GM12878 (cell line): ENCODE results near the gene NIFK. TPM values are rescaled to one million over a fixed set of nuclear protein-coding genes. Genes with fewer than 3 reads are reported as not detected.

Experiments
- ATF2 ChIP-seq: IDR thresholded peaks from 2 replicates; pipeline ENCODE4 v1.6.1; 2012; ENCODE audit warnings: low read length, inconsistent platforms
- ATF3 ChIP-seq: IDR thresholded peaks from 2 replicates; pipeline ENCODE4 v1.6.1; 2011; ENCODE audit warnings: low read depth, mild to moderate bottlenecking, low read length, moderate library complexity, borderline replicate concordance; ENCODE audit errors: extremely low read depth
- BHLHE40 ChIP-seq, 2 experiments: fragments of 450-650 bp in 1 of 2; IDR thresholded peaks; 2 replicates each; pipeline ENCODE4 v1.6.1; 2011 to 2017; ENCODE audit warnings: low read depth in 2 of 2, borderline replicate concordance in 1 of 2, improper control_type of control experiment in 1 of 2, low read length in 1 of 2, mild to moderate bottlenecking in 1 of 2
- BRCA1 ChIP-seq: IDR thresholded peaks from 2 replicates; pipeline ENCODE4 v1.6.1; 2011; ENCODE audit warnings: low read depth, low read length, improper control_type of control experiment
- CBX3 ChIP-seq: fragments of 200-600 bp; sonication (generic); IDR thresholded peaks from 2 replicates; pipeline ENCODE4 v1.6.1; 2016; ENCODE audit warnings: low read depth, borderline replicate concordance
- CBX5 ChIP-seq: sonication (generic); IDR thresholded peaks from 2 replicates; pipeline ENCODE4 v1.6.1; 2016; ENCODE audit warnings: low read depth, moderate library complexity, mild to moderate bottlenecking, inconsistent platforms
- CREB1 ChIP-seq: IDR thresholded peaks from 2 replicates; pipeline ENCODE4 v1.6.1; 2012; ENCODE audit warnings: low read depth, mild to moderate bottlenecking, inconsistent platforms
- CUX1 ChIP-seq: IDR thresholded peaks from 2 replicates; pipeline ENCODE4 v1.6.1; 2012; ENCODE audit warnings: improper control_type of control experiment, low read depth, low read length; ENCODE audit not compliant: insufficient replicate concordance
- ETV6 ChIP-seq, 2 experiments: fragments of 450-650 bp in 1 of 2; IDR thresholded peaks in 1 of 2; conservative IDR thresholded peaks in 1 of 2; 2 replicates each; pipeline ENCODE4 v1.6.1; 2014; ENCODE audit warnings: antibody characterized with exemption in 1 of 2, borderline replicate concordance in 1 of 2, low read depth in 1 of 2, mild to moderate bottlenecking in 1 of 2, moderate library complexity in 1 of 2
- FOXK2 ChIP-seq: fragments of 450-650 bp; IDR thresholded peaks from 2 replicates; pipeline ENCODE4 v1.6.1; 2017; ENCODE audit warnings: mild to moderate bottlenecking, moderate library complexity
- JUNB ChIP-seq: IDR thresholded peaks from 2 replicates; pipeline ENCODE4 v1.6.1; 2016; ENCODE audit warnings: antibody characterized with exemption, mild to moderate bottlenecking
- KDM1A ChIP-seq: fragments of 200-600 bp; sonication (generic); IDR thresholded peaks from 2 replicates; pipeline ENCODE4 v1.6.1; 2016; ENCODE audit warnings: borderline replicate concordance
- MYB ChIP-seq: fragments of 150-350 bp; IDR thresholded peaks from 2 replicates; pipeline ENCODE4 v1.6.1; 2014; ENCODE audit warnings: mild to moderate bottlenecking, low read depth, low read length, borderline replicate concordance
- POLR2AphosphoS2 ChIP-seq: IDR thresholded peaks from 2 replicates; pipeline ENCODE4 v1.6.1; 2011; ENCODE audit warnings: low read depth, mild to moderate bottlenecking, low read length, improper control_type of control experiment, moderate library complexity
- RB1 ChIP-seq: fragments of 450-650 bp; formaldehyde crosslinking; IDR thresholded peaks from 2 replicates; pipeline ENCODE4 v1.6.1; 2017; ENCODE audit warnings: mild to moderate bottlenecking, borderline replicate concordance
- RELB ChIP-seq: fragments of 450-650 bp; IDR thresholded peaks from 2 replicates; pipeline ENCODE4 v1.6.1; 2017; ENCODE audit warnings: low read depth, mild to moderate bottlenecking, moderate library complexity
- SREBF2 ChIP-seq: IDR thresholded peaks from 2 replicates; pipeline ENCODE4 v1.6.1; 2012; ENCODE audit warnings: mild to moderate bottlenecking, low read length
- SRF ChIP-seq, 2 experiments: IDR thresholded peaks; 2 replicates each; pipeline ENCODE4 v1.6.1; 2011; ENCODE audit warnings: low read depth in 2 of 2, low read length in 2 of 2, mild to moderate bottlenecking in 1 of 2, moderate library complexity in 1 of 2
- ZNF207 ChIP-seq: fragments of 450-650 bp; IDR thresholded peaks from 2 replicates; pipeline ENCODE4 v1.6.1; 2014; ENCODE audit warnings: antibody characterized with exemption, mild to moderate bottlenecking, borderline replicate concordance
- ZNF24 ChIP-seq: fragments of 450-650 bp; IDR thresholded peaks from 2 replicates; pipeline ENCODE4 v1.6.1; 2017; ENCODE audit warnings: antibody characterized with exemption, mild to moderate bottlenecking
- polyA plus RNA-seq, 11 experiments: library from polyadenylated mRNA; depleted of rRNA in 4 of 11; unstranded in 6 of 11; stranded (reverse) in 5 of 11; fragments of >200 nt; fragmentation: Nextera tagmentation in 4 of 11; fragmentation: Illumina TruSeq in 1 of 11; extraction: Ambion mirVana in 4 of 11; extraction: Trizol in 1 of 11; gene quantifications; 1 replicate in 1 of 11; 2 replicates in 10 of 11; pipeline versions ENCODE4 v1.2.1 to v1.2.3, GENCODE V29; 2011 to 2016; ENCODE audit warnings: inconsistent platforms in 2 of 11, missing spikeins in 2 of 11, low read depth in 1 of 11
- total RNA-seq, 4 experiments: library from RNA; depleted of rRNA in 3 of 4; stranded (reverse); fragments of >200 nt in 3 of 4; fragmentation: Illumina TruSeq in 1 of 4; extraction: Trizol in 1 of 4; gene quantifications; 2 replicates each; pipeline versions ENCODE4 v1.2.1 to v1.2.3, GENCODE V29; 2013 to 2021

Gene NIFK
- total and polyA plus RNA-seq, 10 of the 15 experiments (the other 5 are each of a cell fraction or from before 2014, with no cell fraction given), result 47.2 to 286 (median 157) TPM

- TF ChIP-seq ATF2 (no peak), ZNF24 (no peak), ATF3 (peak; percentile 81; the same call in 1 of the 2 replicates), ETV6 (conservative IDR thresholded peaks at IDR 0.05 in 1 of 2, IDR thresholded peaks at IDR 0.05 in 1 of 2; ENCODE audit: borderline replicate concordance in 1 of 2, low read depth in 1 of 2) (no peak), CBX5 (no peak), CBX3 (no peak), JUNB (no peak), BRCA1 (no peak), ZNF207 (peak; percentile 98), CUX1 (no peak), RB1 (peak; percentile 99), KDM1A (no peak), SREBF2 (no peak), POLR2AphosphoS2 (peak; percentile 51; the same call in 1 of the 2 replicates), CREB1 (peak; percentile 84), SRF (IDR thresholded peaks at IDR 0.05; ENCODE audit: low read depth in 2 of 2, low read length in 2 of 2) (peak; percentile 65 to 95), BHLHE40 (IDR thresholded peaks at IDR 0.05; ENCODE audit: borderline replicate concordance in 1 of 2, low read depth in 2 of 2, low read length in 1 of 2) (peak in 1 of 2 experiments; percentile 78; a peak in 2 of 4 replicates), FOXK2 (peak; percentile 46; the same call in 1 of the 2 replicates), MYB (peak; percentile 100), RELB (peak; percentile 99)
Measured at GRCh38 chr2:121755237-121756111, 18.8 kb upstream of the NIFK start, which contains the start of gene TSN (continued).
